ENCODE measurements around the gene ALG1. TPM values are rescaled to one million over a fixed set of nuclear protein-coding genes. Genes with fewer than 3 reads are reported as not detected.

The ALG1 gene
- total RNA-seq, 1 experiment from 2014 or later = 36.2 TPM

DNA sequence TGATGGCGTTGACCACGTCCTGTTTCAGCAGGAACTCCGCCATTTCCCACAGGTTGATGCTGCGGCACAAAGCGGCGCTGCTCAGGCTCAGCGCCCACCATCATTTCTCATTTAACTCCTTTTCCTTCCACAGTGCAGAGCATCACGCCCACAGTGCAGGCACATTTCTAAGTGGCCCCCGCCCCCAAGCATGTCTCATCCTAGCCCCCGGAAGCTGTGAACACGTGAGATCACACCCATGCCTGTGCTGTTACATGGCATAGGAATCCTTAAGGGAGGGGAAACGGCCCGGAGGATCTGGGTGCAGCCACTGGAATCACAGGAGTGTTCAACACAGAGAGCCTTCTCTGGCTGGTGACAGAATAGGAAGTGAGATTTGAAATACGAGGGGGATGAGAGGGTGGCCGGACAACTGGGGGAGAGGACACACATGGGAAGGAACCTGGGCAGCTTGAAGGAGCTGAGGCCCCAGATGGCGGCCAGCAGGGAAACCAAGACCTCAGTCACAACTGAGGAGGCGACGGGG lies 42.6 kb upstream of the ALG1 start:
- no peak overlapping the region for H4K5ac ChIP-seq (ENCODE audit: insufficient read length, low read depth, low read length)
- H3K4me1 ChIP-seq (ENCODE audit: insufficient read depth, low read length) = 0 out of 2 replicates have a peak, but pooled peaks cover under 1% of the 10 kb centered on the region
- no peak overlapping the region for H3K4me2 ChIP-seq (ENCODE audit: insufficient read depth, insufficient read length, low read length)
- no peak overlapping the region for H2AK5ac ChIP-seq (ENCODE audit: insufficient read length, low read length)
- no peak overlapping the region for H2BK120ac ChIP-seq (ENCODE audit: low read depth, low read length, poor library complexity, severe bottlenecking)
- H3K9me3 ChIP-seq (ENCODE audit: control insufficient read depth, low read depth, low read length) = no peaks in the 10 kb centered on the region
- no peak for DNase-seq
- H3K9ac ChIP-seq (ENCODE audit: extremely low read depth, insufficient read length, low read length) = no peak overlapping the region
- no peaks in the 10 kb centered on the region for H4K20me1 ChIP-seq (ENCODE audit: control insufficient read depth, insufficient read depth, insufficient read length)
- no peak overlapping the region for H4K91ac ChIP-seq (ENCODE audit: insufficient read length, low read depth, low read length)
- no peak overlapping the region for H4K8ac ChIP-seq (replicated peaks; ENCODE audit: insufficient read length, low read depth, low read length)
- H3K4ac ChIP-seq (ENCODE audit: low read depth, low read length) = no peak overlapping the region
- H3K23ac ChIP-seq (ENCODE audit: insufficient read length, low read depth, low read length) = no peak overlapping the region
- TF ChIP-seq, protein P1, sequence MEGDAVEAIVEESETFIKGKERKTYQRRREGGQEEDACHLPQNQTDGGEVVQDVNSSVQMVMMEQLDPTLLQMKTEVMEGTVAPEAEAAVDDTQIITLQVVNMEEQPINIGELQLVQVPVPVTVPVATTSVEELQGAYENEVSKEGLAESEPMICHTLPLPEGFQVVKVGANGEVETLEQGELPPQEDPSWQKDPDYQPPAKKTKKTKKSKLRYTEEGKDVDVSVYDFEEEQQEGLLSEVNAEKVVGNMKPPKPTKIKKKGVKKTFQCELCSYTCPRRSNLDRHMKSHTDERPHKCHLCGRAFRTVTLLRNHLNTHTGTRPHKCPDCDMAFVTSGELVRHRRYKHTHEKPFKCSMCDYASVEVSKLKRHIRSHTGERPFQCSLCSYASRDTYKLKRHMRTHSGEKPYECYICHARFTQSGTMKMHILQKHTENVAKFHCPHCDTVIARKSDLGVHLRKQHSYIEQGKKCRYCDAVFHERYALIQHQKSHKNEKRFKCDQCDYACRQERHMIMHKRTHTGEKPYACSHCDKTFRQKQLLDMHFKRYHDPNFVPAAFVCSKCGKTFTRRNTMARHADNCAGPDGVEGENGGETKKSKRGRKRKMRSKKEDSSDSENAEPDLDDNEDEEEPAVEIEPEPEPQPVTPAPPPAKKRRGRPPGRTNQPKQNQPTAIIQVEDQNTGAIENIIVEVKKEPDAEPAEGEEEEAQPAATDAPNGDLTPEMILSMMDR (conservative IDR thresholded peaks at IDR 0.05) = no peak
- H3K79me1 ChIP-seq (ENCODE audit: insufficient read depth, low read depth, low read length, poor library complexity, severe bottlenecking) = no peaks in the 10 kb centered on the region
- no peak overlapping the region for H2BK20ac ChIP-seq (ENCODE audit: low read depth, low read length, poor library complexity, severe bottlenecking)
- H3K27me3 Mint-ChIP-seq (ENCODE audit: low read depth) = peaks cover 5% of the 10 kb centered on the region
- H3K36me3 Mint-ChIP-seq (ENCODE audit: insufficient read depth in 1 of 3, low read depth in 3 of 3) = no peaks in the 10 kb centered on the region; a peak in 1 of 7 replicates
- H2BK15ac ChIP-seq (ENCODE audit: low read depth, low read length) = no peak overlapping the region
- no peak overlapping the region for H3K18ac ChIP-seq (ENCODE audit: insufficient read length, low read depth, low read length)
- no peaks in the 10 kb centered on the region for H3K9me3 Mint-ChIP-seq
- H3K79me2 ChIP-seq (ENCODE audit: insufficient read depth, low read length) = no peaks in the 10 kb centered on the region
- no peak overlapping the region for H2BK12ac ChIP-seq (ENCODE audit: insufficient read length, low read depth, low read length)
- no peak overlapping the region for H3K14ac ChIP-seq (ENCODE audit: insufficient read depth, low read length)
- H3K27ac ChIP-seq (ENCODE audit: insufficient read length, low read depth, low read length) = no peak overlapping the region
- no peak overlapping the region for H2BK5ac ChIP-seq (ENCODE audit: insufficient read length, low read length)
- no peak overlapping the region for H3K27ac Mint-ChIP-seq
- H3K23me2 ChIP-seq (ENCODE audit: insufficient read length, low read depth, low read length, poor library complexity, severe bottlenecking) = peaks cover 5% of the 10 kb centered on the region
- WGBS (ENCODE audit: extremely low coverage, insufficient read length, low lambda C conversion rate) = no CpG with 5 or more reads among the region's 18 CpGs
- no peak overlapping the region for H2AFZ ChIP-seq (ENCODE audit: low read length)
- peaks cover 14 to 19% of the 10 kb centered on the region in 2 experiments for H3K4me1 Mint-ChIP-seq
- H3K4me3 Mint-ChIP-seq = no peak overlapping the region; a peak in 1 of 5 replicates
- H3K56ac ChIP-seq (ENCODE audit: insufficient read length, low read depth, low read length) = no peak overlapping the region
- H3T11ph ChIP-seq (ENCODE audit: low read length) = no peak overlapping the region
- no peaks in the 10 kb centered on the region for H3K27me3 ChIP-seq (ENCODE audit: insufficient read depth, low read length)
